ENCODE measurements around the gene HCN1. TPM values are rescaled to one million over a fixed set of nuclear protein-coding genes. Genes with fewer than 3 reads are reported as not detected.
"Not testable (repeated sequence)": the region's sequence is repeated elsewhere in the genome, so short reads cannot be mapped to it uniquely, and the experiment has no call there.

The HCN1 gene
- total RNA-seq, 6 donors from 2014 or later = 0.06 to 0.07 TPM; not detected in 4

GRCh38 chr5:45609661-45610060 lies 86.5 kb downstream of the HCN1 start:
- Histone ChIP-seq H3K4me1 (no peaks in the 10 kb centered on the region), H3K27ac (no peak overlapping the region), H3K9me3 (no peaks in the 10 kb centered on the region), H3K4me3 (no peak overlapping the region), H3K36me3 (no peaks in the 10 kb centered on the region), H3K27me3 (no peaks in the 10 kb centered on the region)
- ATAC-seq (ENCODE audit: low FRiP score in 2 of 2) = no peak
- TF ChIP-seq POLR2A (IDR thresholded peaks at IDR 0.05) (no peak), EP300 (IDR thresholded peaks at IDR 0.05) (no peak), POLR2AphosphoS5 (IDR thresholded peaks at IDR 0.05) (no peak)
- TF ChIP-seq, protein P1, sequence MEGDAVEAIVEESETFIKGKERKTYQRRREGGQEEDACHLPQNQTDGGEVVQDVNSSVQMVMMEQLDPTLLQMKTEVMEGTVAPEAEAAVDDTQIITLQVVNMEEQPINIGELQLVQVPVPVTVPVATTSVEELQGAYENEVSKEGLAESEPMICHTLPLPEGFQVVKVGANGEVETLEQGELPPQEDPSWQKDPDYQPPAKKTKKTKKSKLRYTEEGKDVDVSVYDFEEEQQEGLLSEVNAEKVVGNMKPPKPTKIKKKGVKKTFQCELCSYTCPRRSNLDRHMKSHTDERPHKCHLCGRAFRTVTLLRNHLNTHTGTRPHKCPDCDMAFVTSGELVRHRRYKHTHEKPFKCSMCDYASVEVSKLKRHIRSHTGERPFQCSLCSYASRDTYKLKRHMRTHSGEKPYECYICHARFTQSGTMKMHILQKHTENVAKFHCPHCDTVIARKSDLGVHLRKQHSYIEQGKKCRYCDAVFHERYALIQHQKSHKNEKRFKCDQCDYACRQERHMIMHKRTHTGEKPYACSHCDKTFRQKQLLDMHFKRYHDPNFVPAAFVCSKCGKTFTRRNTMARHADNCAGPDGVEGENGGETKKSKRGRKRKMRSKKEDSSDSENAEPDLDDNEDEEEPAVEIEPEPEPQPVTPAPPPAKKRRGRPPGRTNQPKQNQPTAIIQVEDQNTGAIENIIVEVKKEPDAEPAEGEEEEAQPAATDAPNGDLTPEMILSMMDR (IDR thresholded peaks at IDR 0.05) = no peak
- no peak for DNase-seq
- WGBS, 2 donors = 70% methylated on average over 3 of the region's 3 CpGs

DNA sequence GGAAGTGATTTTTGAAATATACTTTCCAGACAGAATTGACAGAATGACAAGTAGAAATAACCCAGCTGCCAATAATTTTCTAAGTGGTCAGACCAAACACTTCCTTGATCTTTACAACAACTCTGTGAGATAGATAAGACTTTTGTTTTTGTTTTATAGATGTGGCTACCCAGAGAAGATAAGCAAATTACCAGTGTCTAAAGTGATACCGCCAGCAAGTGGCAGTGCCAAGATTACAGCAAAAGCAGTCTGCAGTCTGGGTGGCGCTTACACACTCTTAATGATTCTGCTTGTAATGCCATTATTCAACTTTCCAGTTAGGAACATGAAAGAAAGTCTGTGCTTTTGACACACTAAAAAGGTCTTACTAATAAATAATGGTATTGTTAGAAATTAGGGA lies 92.1 kb downstream of the HCN1 start:
- 46 to 56% methylated on average over 2 of the region's 2 CpGs for WGBS, 2 donors
- Histone ChIP-seq H3K36me3 (no peaks in the 10 kb centered on the region), H3K4me1 (no peaks in the 10 kb centered on the region), H3K4me3 (no peak overlapping the region), H3K27ac (no peak overlapping the region), H3K9me3 (no peaks in the 10 kb centered on the region), H3K27me3 (no peaks in the 10 kb centered on the region)
- DNase-seq (no peak), ATAC-seq (ENCODE audit: low FRiP score in 2 of 2) (no peak)
- TF ChIP-seq POLR2AphosphoS5 (IDR thresholded peaks at IDR 0.05) = no peak
- no peak for TF ChIP-seq POLR2A (IDR thresholded peaks at IDR 0.05)
- TF ChIP-seq, protein P1 (IDR thresholded peaks at IDR 0.05) = no peak
- TF ChIP-seq EP300 (IDR thresholded peaks at IDR 0.05) = no peak

DNA sequence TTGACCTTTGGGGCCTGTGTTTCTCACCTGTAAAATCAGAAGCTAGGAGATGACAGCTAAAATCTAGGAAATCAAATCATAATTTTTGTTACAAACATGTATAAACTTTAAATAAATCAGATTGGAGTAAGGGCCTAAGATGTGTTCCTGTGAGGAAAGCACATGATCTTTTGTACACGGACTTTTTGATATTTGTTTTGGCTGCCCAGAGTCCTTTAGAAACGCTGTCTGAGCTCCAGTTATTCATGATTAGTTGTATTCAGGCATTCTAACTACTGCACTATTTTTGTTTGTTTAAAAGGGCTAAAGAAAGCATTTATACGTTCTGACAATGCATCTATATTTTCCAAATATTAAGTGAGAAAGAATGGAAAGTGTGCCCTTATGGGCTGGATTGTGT lies 94.8 kb downstream of the HCN1 start:
- Histone ChIP-seq H3K4me1 (no peaks in the 10 kb centered on the region), H3K27ac (no peak overlapping the region), H3K4me3 (no peak overlapping the region), H3K36me3 (no peaks in the 10 kb centered on the region), H3K9me3 (no peaks in the 10 kb centered on the region), H3K27me3 (no peaks in the 10 kb centered on the region)
- ATAC-seq (ENCODE audit: low FRiP score in 2 of 2) (no peak), DNase-seq (no peak)
- TF ChIP-seq EP300 (IDR thresholded peaks at IDR 0.05) (no peak), POLR2A (IDR thresholded peaks at IDR 0.05) (no peak), POLR2AphosphoS5 (IDR thresholded peaks at IDR 0.05) (no peak)
- TF ChIP-seq, protein P1 (IDR thresholded peaks at IDR 0.05) = no peak
- WGBS, 2 donors = 63 to 65% methylated on average over 3 of the region's 3 CpGs

DNA sequence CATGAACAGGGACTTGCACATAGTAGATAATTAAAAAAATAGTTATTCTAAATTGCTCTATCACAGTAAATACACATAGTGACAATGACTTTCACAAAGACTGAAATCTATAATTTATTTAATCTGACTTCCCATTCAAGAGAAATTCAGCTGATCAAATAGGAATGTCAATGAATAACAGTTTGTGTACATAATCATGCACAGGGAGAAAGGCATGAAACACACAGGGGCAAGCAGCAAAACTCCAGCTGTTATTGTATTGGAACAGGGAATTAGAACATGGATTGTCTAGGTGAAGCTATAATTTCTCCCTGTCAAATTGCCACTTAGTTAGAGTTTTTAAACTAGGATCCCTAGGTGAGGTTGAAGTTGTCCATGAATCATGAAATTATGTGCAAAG lies 99.9 kb downstream of the HCN1 start:
- no peaks in the 10 kb centered on the region for H3K36me3 ChIP-seq
- DNase-seq (no peak), ATAC-seq (ENCODE audit: low FRiP score in 2 of 2) (no peak)
- H3K27me3 ChIP-seq = no peaks in the 10 kb centered on the region
- H3K9me3 ChIP-seq = no peaks in the 10 kb centered on the region
- TF ChIP-seq, protein P1 (IDR thresholded peaks at IDR 0.05) = no peak
- TF ChIP-seq POLR2AphosphoS5 (IDR thresholded peaks at IDR 0.05) = no peak
- no peak for TF ChIP-seq POLR2A (IDR thresholded peaks at IDR 0.05)
- no peak for TF ChIP-seq EP300 (IDR thresholded peaks at IDR 0.05)
- H3K4me1 ChIP-seq = no peaks in the 10 kb centered on the region
- no peak overlapping the region for H3K27ac ChIP-seq
- no peak overlapping the region for H3K4me3 ChIP-seq

GRCh38 chr5:45586001-45586400 lies 110.2 kb downstream of the HCN1 start:
- not testable (repeated sequence) for H3K27me3 ChIP-seq; H3K27ac ChIP-seq; H3K4me3 ChIP-seq; H3K36me3 ChIP-seq; ATAC-seq (ENCODE audit: low FRiP score in 2 of 2); H3K4me1 ChIP-seq; H3K9me3 ChIP-seq; DNase-seq
- 74 to 75% methylated on average over 7 to 8 of the region's 8 CpGs for WGBS, 2 donors
